GM19395 (cell line): ENCODE results near the gene PTPN6.

Experiments used
- ATAC-seq: cut with Tn5 transposase; IDR thresholded peaks from one replicate; pipeline ENCODE4 v1.9.1; 2021; ENCODE audit warnings: mild to moderate bottlenecking, moderate library complexity; ENCODE audit not compliant: unreplicated experiment

The PTPN6 gene

GRCh38 chr12:7001921-7002591 is 50.9 kb downstream of the PTPN6 start:
- no peak for ATAC-seq

GRCh38 chr12:7004287-7004803 is 53.2 kb downstream of the PTPN6 start:
- ATAC-seq: no peak

- no peak for ATAC-seq
These were observed 53.7 kb downstream of the PTPN6 start for GRCh38 chr12:7004840-7005239.

GRCh38 chr12:7005311-7005710 is 54.2 kb downstream of the PTPN6 start:
- ATAC-seq: no peak

GRCh38 chr12:7006639-7007038 is 55.5 kb downstream of the PTPN6 start:
- ATAC-seq: no peak

GRCh38 chr12:7008864-7009263 is 57.7 kb downstream of the PTPN6 start:
- no peak for ATAC-seq

GRCh38 chr12:7009512-7009911 is 58.4 kb downstream of the PTPN6 start:
- no peak for ATAC-seq
